HEK293 (cell line): Measurements from ENCODE around the gene RFNG.

ENCODE experiments used
- CTCF ChIP-seq: fragments of 450-650 bp; formaldehyde crosslinking; IDR thresholded peaks from 2 replicates; pipeline ENCODE4 v1.5.1; 2016; ENCODE audit warnings: missing biosample characterization, missing genetic modification characterization
- GLIS1 ChIP-seq: fragments of 450-650 bp; formaldehyde crosslinking; IDR thresholded peaks from 2 replicates; pipeline ENCODE4 v1.5.1; 2016; ENCODE audit warnings: missing biosample characterization, missing genetic modification characterization
- GLIS2 ChIP-seq: fragments of 450-650 bp; formaldehyde crosslinking; IDR thresholded peaks from 2 replicates; pipeline ENCODE4 v1.5.1; 2016; ENCODE audit warnings: missing biosample characterization, missing genetic modification characterization
- HIC1 ChIP-seq: fragments of 450-650 bp; formaldehyde crosslinking; IDR thresholded peaks from 2 replicates; pipeline ENCODE4 v1.5.1; 2016; ENCODE audit warnings: missing biosample characterization, missing genetic modification characterization
- IKZF3 ChIP-seq: fragments of 450-650 bp; IDR thresholded peaks from 2 replicates; pipeline ENCODE4 v1.5.0; 2018; ENCODE audit warnings: missing biosample characterization, mild to moderate bottlenecking, missing genetic modification characterization, moderate library complexity
- KLF1 ChIP-seq: fragments of 450-650 bp; formaldehyde crosslinking; IDR thresholded peaks from 2 replicates; pipeline ENCODE4 v1.5.1; 2016; ENCODE audit warnings: missing biosample characterization, missing genetic modification characterization
- KLF17 ChIP-seq: fragments of 450-650 bp; formaldehyde crosslinking; IDR thresholded peaks from 2 replicates; pipeline ENCODE4 v1.5.1; 2016; ENCODE audit warnings: missing biosample characterization, missing genetic modification characterization
- KLF7 ChIP-seq: fragments of 450-650 bp; formaldehyde crosslinking; IDR thresholded peaks from 2 replicates; pipeline ENCODE4 v1.5.1; 2016; ENCODE audit warnings: missing biosample characterization, missing genetic modification characterization, borderline replicate concordance
- KLF8 ChIP-seq: fragments of 450-650 bp; formaldehyde crosslinking; IDR thresholded peaks from 2 replicates; pipeline ENCODE4 v1.5.1; 2016; ENCODE audit warnings: missing biosample characterization, missing genetic modification characterization
- MYNN ChIP-seq: fragments of 450-650 bp; formaldehyde crosslinking; IDR thresholded peaks from 2 replicates; pipeline ENCODE4 v1.5.1; 2016; ENCODE audit warnings: missing biosample characterization, missing genetic modification characterization, borderline replicate concordance
- OVOL3 ChIP-seq: fragments of 450-650 bp; formaldehyde crosslinking; IDR thresholded peaks from 2 replicates; pipeline ENCODE4 v1.5.1; 2016; ENCODE audit warnings: missing biosample characterization, missing genetic modification characterization
- PRDM1 ChIP-seq: fragments of 450-650 bp; formaldehyde crosslinking; IDR thresholded peaks from 2 replicates; pipeline ENCODE4; 2016; ENCODE audit warnings: missing biosample characterization, missing genetic modification characterization
- REST ChIP-seq: fragments of 450-650 bp; formaldehyde crosslinking; IDR thresholded peaks from 2 replicates; pipeline ENCODE4 v1.5.1; 2016; ENCODE audit warnings: missing biosample characterization, missing genetic modification characterization
- SCRT2 ChIP-seq: fragments of 450-650 bp; formaldehyde crosslinking; IDR thresholded peaks from 2 replicates; pipeline ENCODE4 v1.5.1; 2016; ENCODE audit warnings: missing biosample characterization, missing genetic modification characterization
- SP3 ChIP-seq: fragments of 450-650 bp; formaldehyde crosslinking; IDR thresholded peaks from 2 replicates; pipeline ENCODE4 v1.5.1; 2016; ENCODE audit warnings: missing biosample characterization, missing genetic modification characterization
- ZBTB10 ChIP-seq: fragments of 450-650 bp; formaldehyde crosslinking; IDR thresholded peaks from 2 replicates; pipeline ENCODE4 v1.5.1; 2016; ENCODE audit warnings: missing biosample characterization, missing genetic modification characterization
- ZBTB26 ChIP-seq: fragments of 450-650 bp; formaldehyde crosslinking; optimal IDR thresholded peaks from 2 replicates; pipeline ENCODE3; 2016; ENCODE audit warnings: missing biosample characterization, mild to moderate bottlenecking, missing genetic modification characterization
- ZBTB7A ChIP-seq: fragments of 450-650 bp; formaldehyde crosslinking; IDR thresholded peaks from 2 replicates; pipeline ENCODE4 v1.5.1; 2016; ENCODE audit warnings: low read depth, missing biosample characterization, missing genetic modification characterization
- ZEB2 ChIP-seq: fragments of 450-650 bp; formaldehyde crosslinking; IDR thresholded peaks from 2 replicates; pipeline ENCODE4 v1.5.1; 2016; ENCODE audit warnings: missing biosample characterization, missing genetic modification characterization
- ZFP69B ChIP-seq: fragments of 450-650 bp; formaldehyde crosslinking; IDR thresholded peaks from 2 replicates; pipeline ENCODE4 v1.5.1; 2016; ENCODE audit warnings: missing biosample characterization, missing genetic modification characterization
- ZNF561 ChIP-seq: fragments of 450-650 bp; IDR thresholded peaks from 2 replicates; pipeline ENCODE4 v1.5.1; 2018; ENCODE audit warnings: missing biosample characterization, missing genetic modification characterization, borderline replicate concordance
- ZNF600 ChIP-seq: fragments of 450-650 bp; formaldehyde crosslinking; IDR thresholded peaks from 2 replicates; pipeline ENCODE4 v1.5.1; 2016; ENCODE audit warnings: missing biosample characterization, missing genetic modification characterization
- ZNF664 ChIP-seq: fragments of 450-650 bp; formaldehyde crosslinking; IDR thresholded peaks from 2 replicates; pipeline ENCODE4 v1.5.1; 2016; ENCODE audit warnings: missing biosample characterization, missing genetic modification characterization
- ZNF704 ChIP-seq: fragments of 450-650 bp; formaldehyde crosslinking; IDR thresholded peaks from 2 replicates; pipeline ENCODE4 v1.5.1; 2016; ENCODE audit warnings: missing biosample characterization, missing genetic modification characterization
- ZNF768 ChIP-seq: fragments of 450-650 bp; formaldehyde crosslinking; IDR thresholded peaks from 2 replicates; pipeline ENCODE4 v1.5.1; 2018; ENCODE audit warnings: missing biosample characterization, mild to moderate bottlenecking, missing genetic modification characterization

The RFNG gene

GRCh38 chr17:82031885-82032627, 19.6 kb downstream of the RFNG start (continued):
- TF ChIP-seq HIC1 (tag by site-specific recombination), result 0 out of 2 replicates have a peak, but pooled peaks have one; percentile 16
- no peak for TF ChIP-seq MYNN
- TF ChIP-seq ZNF768, result no peak
- TF ChIP-seq KLF17, result peak; percentile 67; the same call in 1 of the 2 replicates
- TF ChIP-seq ZEB2 (tag by site-specific recombination), result peak; percentile 43; the same call in 1 of the 2 replicates
- peak; percentile 62; the same call in 1 of the 2 replicates for TF ChIP-seq KLF7 (tag by site-specific recombination)
- TF ChIP-seq KLF8 (tag by site-specific recombination), result peak; percentile 79
- no peak for TF ChIP-seq ZNF600 (tag by site-specific recombination)
- peak; percentile 73 for TF ChIP-seq ZFP69B (tag by site-specific recombination)
- peak; percentile 75 for TF ChIP-seq GLIS1 (tag by site-specific recombination)
- TF ChIP-seq ZNF704 (tag by site-specific recombination), result no peak
- peak; percentile 39 for TF ChIP-seq ZBTB26
- no peak for TF ChIP-seq ZNF664 (tag by site-specific recombination)
- TF ChIP-seq IKZF3 (tag by site-specific recombination), result no peak
- no peak for TF ChIP-seq OVOL3 (tag by site-specific recombination)
- peak; percentile 84 for TF ChIP-seq SP3 (tag by site-specific recombination)
- TF ChIP-seq CTCF, result peak; percentile 29; the same call in 1 of the 2 replicates
- peak; percentile 62; the same call in 1 of the 2 replicates for TF ChIP-seq ZNF561 (tag by site-specific recombination)
- TF ChIP-seq GLIS2 (tag by site-specific recombination), result peak; percentile 71
- no peak for TF ChIP-seq PRDM1
- TF ChIP-seq ZBTB10 (tag by site-specific recombination), result peak; percentile 80
- peak; percentile 38; the same call in 1 of the 2 replicates for TF ChIP-seq SCRT2
- TF ChIP-seq KLF1 (tag by site-specific recombination), result peak; percentile 98
- TF ChIP-seq REST (tag by site-specific recombination), result peak; percentile 47; the same call in 1 of the 2 replicates
- peak; percentile 87; the same call in 1 of the 2 replicates for TF ChIP-seq ZBTB7A
